ENCODE data around the gene SH3YL1. TPM values are rescaled to one million over a fixed set of nuclear protein-coding genes. Genes with fewer than 3 reads are reported as not detected.
A peak's percentile ranks its signal among the peaks of the same experiment; 100 is the strongest.
"Not testable (repeated sequence)": the region's sequence is repeated elsewhere in the genome, so short reads cannot be mapped to it uniquely, and the experiment has no call there.

SH3YL1 gene
- total and polyA plus RNA-seq, 10 donors: 30.6 to 72.8 (median 37.0) TPM

- DNase-seq: no peak
- H3K27ac ChIP-seq: no peak overlapping the region
- 78 to 91% (median 81%) methylated on average over 1 of the region's 1 CpG for WGBS, 5 donors
Observed at GRCh38 chr2:176917-177316, 86.9 kb downstream of the SH3YL1 start.

GRCh38 chr2:175880-176820, 87.7 kb downstream of the SH3YL1 start:
- Histone ChIP-seq H3K27ac (peak overlapping the region in 5 of 8 donors; percentile 18 to 59 (median 37)), H3K27me3 (replicated peaks in 1 of 7) (peaks cover 0 to 6% (median 0%) of the 10 kb centered on the region in 7 donors), H3K4me1 (peaks cover 0 to 28% (median 15%) of the 10 kb centered on the region in 6 donors), H3K9me3 (no peaks in the 10 kb centered on the region), H3K36me3 (no peaks in the 10 kb centered on the region), H3K4me3 (peak overlapping the region in 1 of 8 donors; percentile 7)
- no peak for DNase-seq
- intact Hi-C loops (cut with DNase I; ENCODE audit: low total_unique reads): no loop called here
- WGBS, 5 donors: 42 to 58% (median 49%) methylated on average over 16 of the region's 16 CpGs
- no peak for TF ChIP-seq POLR2AphosphoS5 (IDR thresholded peaks at IDR 0.05)

More at GRCh38 chr2:176917-177316, 86.9 kb downstream of the SH3YL1 start:
- H3K4me1 ChIP-seq: peaks cover 0 to 28% (median 15%) of the 10 kb centered on the region in 6 donors
- H3K36me3 ChIP-seq: no peaks in the 10 kb centered on the region
- peaks cover 0 to 6% (median 0%) of the 10 kb centered on the region in 7 donors for H3K27me3 ChIP-seq (replicated peaks in 1 of 7)
- TF ChIP-seq POLR2AphosphoS5 (IDR thresholded peaks at IDR 0.05): no peak
- no peak for TF ChIP-seq CTCF (IDR thresholded peaks at IDR 0.05 in 8 of 11, conservative IDR thresholded peaks at IDR 0.05 in 3 of 11)
- TF ChIP-seq POLR2A (IDR thresholded peaks at IDR 0.05): no peak
- intact Hi-C loops (cut with DNase I; ENCODE audit: low total_unique reads): no loop called here
- H3K4me3 ChIP-seq: no peak overlapping the region
- no peaks in the 10 kb centered on the region for H3K9me3 ChIP-seq

GRCh38 chr2:175161-175786, 88.6 kb downstream of the SH3YL1 start:
- TF ChIP-seq CTCF (IDR thresholded peaks at IDR 0.05 in 8 of 11, conservative IDR thresholded peaks at IDR 0.05 in 3 of 11) (no peak), POLR2A (IDR thresholded peaks at IDR 0.05) (no peak), POLR2AphosphoS5 (IDR thresholded peaks at IDR 0.05) (no peak)
- H3K4me3 ChIP-seq: no peak overlapping the region
- no peaks in the 10 kb centered on the region for H3K9me3 ChIP-seq
- no peaks in the 10 kb centered on the region for H3K36me3 ChIP-seq
- peaks cover 0 to 28% (median 15%) of the 10 kb centered on the region in 6 donors for H3K4me1 ChIP-seq
- peaks cover 0 to 6% (median 0%) of the 10 kb centered on the region in 7 donors for H3K27me3 ChIP-seq (replicated peaks in 1 of 7)
- 62 to 70% (median 68%) methylated on average over 8 of the region's 8 CpGs for WGBS, 5 donors
- H3K27ac ChIP-seq: peak overlapping the region in 4 of 8 donors; percentile 18 to 59 (median 40)
- intact Hi-C loops (cut with DNase I; ENCODE audit: low total_unique reads): no loop called here
- no peak for DNase-seq

GRCh38 chr2:172120-172519, 91.7 kb downstream of the SH3YL1 start:
- Histone ChIP-seq H3K4me1 (peaks cover 0 to 26% (median 15%) of the 10 kb centered on the region in 6 donors), H3K27me3 (replicated peaks in 1 of 7) (peaks cover 0 to 11% (median 0%) of the 10 kb centered on the region in 7 donors)
- not testable (repeated sequence) for H3K36me3 ChIP-seq, DNase-seq, H3K4me3 ChIP-seq, H3K27ac ChIP-seq, H3K9me3 ChIP-seq
- TF ChIP-seq CTCF (IDR thresholded peaks at IDR 0.05 in 8 of 11, conservative IDR thresholded peaks at IDR 0.05 in 3 of 11): peak in 8 of 11 experiments; percentile 23 to 62 (median 40)
- 69 to 78% (median 75%) methylated on average over 9 of the region's 9 CpGs for WGBS, 5 donors
- intact Hi-C loops (cut with DNase I; ENCODE audit: low total_unique reads): loop anchor here (5.0 kb wide), 1 partner anchor 120 kb away; no protein-coding TSS in a partner anchor
